Activated CD4-positive, alpha-beta T cell treated with anti-CD3 and anti-CD28 coated beads for 36 hours (primary cell): ENCODE data around the gene HOXD9. TPM values are rescaled to one million over a fixed set of nuclear protein-coding genes. Genes with fewer than 3 reads are reported as not detected.

Source experiments
- ATAC-seq: fragments of 200-7000 bp; cut with Tn5 transposase; one replicate; pipeline ENCODE4 v1.10.0; 2021; ENCODE audit warnings: mild to moderate bottlenecking, moderate library complexity
- CTCF ChIA-PET: fragments of 350-600 bp; sonication (Branson Sonifier 250); formaldehyde crosslinking; loops from one replicate; lab custom pipeline; 2021; ENCODE audit warnings: antibody characterized with exemption; lab: Charles Lee
- POLR2A ChIA-PET: fragments of 350-600 bp; sonication (Branson Sonifier 250); formaldehyde crosslinking; loops from one replicate; lab custom pipeline; 2021; ENCODE audit warnings: antibody characterized with exemption, inconsistent platforms; lab: Charles Lee
- DNase-seq: peaks from one replicate; pipeline ENCODE4 v3.0.0-alpha.2; 2020
- H3K27ac Mint-ChIP-seq: one replicate; pipeline ENCODE4 v1.8.0; 2021; ENCODE audit warnings: mixed read lengths
- H3K27me3 Mint-ChIP-seq: one replicate; pipeline ENCODE4 v1.8.0; 2021; ENCODE audit warnings: mixed read lengths
- H3K36me3 Mint-ChIP-seq: one replicate; pipeline ENCODE4 v1.8.0; 2021; ENCODE audit warnings: low read depth, mixed read lengths
- H3K4me1 Mint-ChIP-seq: one replicate; pipeline ENCODE4 v1.8.0; 2021; ENCODE audit warnings: mixed read lengths
- H3K4me3 Mint-ChIP-seq: one replicate; pipeline ENCODE4 v1.8.0; 2021; ENCODE audit warnings: mild to moderate bottlenecking, moderate library complexity, mixed read lengths
- H3K9me3 Mint-ChIP-seq: one replicate; pipeline ENCODE4 v1.8.0; 2021; ENCODE audit warnings: low read depth, mixed read lengths
- intact Hi-C, 2 experiments: fragments of 100-400 bp; cut with DNase I in 1 of 2; cut with micrococcal nuclease in 1 of 2; formaldehyde crosslinking; loops; one replicate each; pipeline versions ENCODE4 v1.14.2 to v1.15.1; 2022 to 2024; cut with DNase I, micrococcal nuclease
- total RNA-seq, 2 experiments: library from RNA; stranded (reverse); gene quantifications; one replicate each; pipeline ENCODE4 v1.2.3, GENCODE V29; 2021

HOXD9 gene
- total RNA-seq, 2 experiments from 2014 or later, result not detected

GRCh38 chr2:176099728-176100546, 22.6 kb upstream of the HOXD9 start, which contains the start of gene HOXD12:
Gene HOXD12 (plus strand): TSS chr2:176099795. CDS start chr2:176099802, 7 bp downstream.
- Mint-ChIP-seq H3K27me3 (peaks cover 82% of the 10 kb centered on the region), H3K36me3 (no peaks in the 10 kb centered on the region), H3K27ac (no peak within 1 kb of the TSS), H3K9me3 (no peaks in the 10 kb centered on the region), H3K4me1 (peaks cover 25% of the 10 kb centered on the region), H3K4me3 (no peak within 1 kb of the TSS)
- POLR2A ChIA-PET, result no interaction called here
- DNase-seq (no peak), ATAC-seq (no peak)
- CTCF ChIA-PET, result interaction anchor here (4.7 kb wide), 1 partner anchor 411 kb away, joined by 86 read pairs; no protein-coding TSS in a partner anchor
- intact Hi-C loops, result loop anchor here (1.0 to 10.0 kb wide), 5 partner anchors 18 to 1398 kb away; partner anchors contain the start of gene LNPK (in 1 of the 2)

GRCh38 chr2:176100547-176101140, 21.9 kb upstream of the HOXD9 start:
- H3K4me1 Mint-ChIP-seq, result peaks cover 27% of the 10 kb centered on the region
- peaks cover 82% of the 10 kb centered on the region for H3K27me3 Mint-ChIP-seq
- H3K4me3 Mint-ChIP-seq, result no peak overlapping the region
- intact Hi-C loops, result no loop called here
- no peak overlapping the region for H3K27ac Mint-ChIP-seq
- ChIA-PET POLR2A (no interaction called here), CTCF (interaction anchor here (1.3 kb wide), 1 partner anchor 20 kb away, joined by 3 read pairs; no protein-coding TSS in a partner anchor)
- H3K36me3 Mint-ChIP-seq, result no peaks in the 10 kb centered on the region
- DNase-seq (no peak), ATAC-seq (no peak)
- H3K9me3 Mint-ChIP-seq, result no peaks in the 10 kb centered on the region

GRCh38 chr2:176101216-176101830, 21.2 kb upstream of the HOXD9 start:
- Mint-ChIP-seq H3K4me3 (no peak overlapping the region), H3K27me3 (peaks cover 84% of the 10 kb centered on the region), H3K27ac (no peak overlapping the region), H3K36me3 (no peaks in the 10 kb centered on the region), H3K9me3 (no peaks in the 10 kb centered on the region), H3K4me1 (peaks cover 32% of the 10 kb centered on the region)
- ATAC-seq, result no peak
- ChIA-PET POLR2A (no interaction called here), CTCF (interaction anchor here (0.6 to 1.5 kb wide), 5 partner anchors 10 to 83 kb away, joined by 3 to 5 read pairs (median 3); no protein-coding TSS in a partner anchor)
- DNase-seq, result no peak
- intact Hi-C loops, result no loop called here

GRCh38 chr2:176101842-176102241, 20.7 kb upstream of the HOXD9 start:
- intact Hi-C loops, result no loop called here
- H3K4me3 Mint-ChIP-seq, result no peak overlapping the region
- CTCF ChIA-PET, result interaction anchor here (0.8 to 1.5 kb wide), 7 partner anchors 9 to 734 kb away, joined by 3 to 5 read pairs (median 3); no protein-coding TSS in a partner anchor
- H3K27me3 Mint-ChIP-seq, result peaks cover 81% of the 10 kb centered on the region
- POLR2A ChIA-PET, result no interaction called here
- no peak for DNase-seq
- ATAC-seq, result no peak
- H3K36me3 Mint-ChIP-seq, result no peaks in the 10 kb centered on the region
- H3K27ac Mint-ChIP-seq, result no peak overlapping the region
- no peaks in the 10 kb centered on the region for H3K9me3 Mint-ChIP-seq
- H3K4me1 Mint-ChIP-seq, result peaks cover 28% of the 10 kb centered on the region

- ChIA-PET CTCF (interaction anchor here (0.6 to 1.5 kb wide), 9 partner anchors 8 to 1404 kb away, joined by 3 to 6 read pairs (median 3); no protein-coding TSS in a partner anchor), POLR2A (no interaction called here)
- ATAC-seq, result no peak
- intact Hi-C loops, result no loop called here
- DNase-seq, result no peak
- H3K27me3 Mint-ChIP-seq, result peaks cover 80% of the 10 kb centered on the region
- peaks cover 26% of the 10 kb centered on the region for H3K4me1 Mint-ChIP-seq
- no peaks in the 10 kb centered on the region for H3K36me3 Mint-ChIP-seq
- no peak overlapping the region for H3K4me3 Mint-ChIP-seq
- no peak overlapping the region for H3K27ac Mint-ChIP-seq
- no peaks in the 10 kb centered on the region for H3K9me3 Mint-ChIP-seq
Observed at GRCh38 chr2:176102309-176102866, 20.1 kb upstream of the HOXD9 start.

- H3K27ac Mint-ChIP-seq, result no peak overlapping the region
- H3K4me1 Mint-ChIP-seq, result peaks cover 18% of the 10 kb centered on the region
- no peaks in the 10 kb centered on the region for H3K9me3 Mint-ChIP-seq
- ATAC-seq (no peak), DNase-seq (no peak)
- no peaks in the 10 kb centered on the region for H3K36me3 Mint-ChIP-seq
- peaks cover 74% of the 10 kb centered on the region for H3K27me3 Mint-ChIP-seq
- H3K4me3 Mint-ChIP-seq, result no peak overlapping the region
- intact Hi-C loops, result no loop called here
- CTCF ChIA-PET, result interaction anchor here (0.6 to 1.5 kb wide), 6 partner anchors 12 to 1404 kb away, joined by 3 to 6 read pairs (median 3); no protein-coding TSS in a partner anchor
- POLR2A ChIA-PET, result no interaction called here
Observed at GRCh38 chr2:176103194-176103593, 19.3 kb upstream of the HOXD9 start.

- H3K4me1 Mint-ChIP-seq, result peaks cover 20% of the 10 kb centered on the region
- CTCF ChIA-PET, result interaction anchor here (0.7 kb wide), 2 partner anchors 10 to 150 kb away, joined by 3 read pairs; no protein-coding TSS in a partner anchor
- ATAC-seq, result no peak
- no peaks in the 10 kb centered on the region for H3K9me3 Mint-ChIP-seq
- intact Hi-C loops, result no loop called here
- no peak overlapping the region for H3K4me3 Mint-ChIP-seq
- DNase-seq, result no peak
- peaks cover 75% of the 10 kb centered on the region for H3K27me3 Mint-ChIP-seq
- H3K36me3 Mint-ChIP-seq, result no peaks in the 10 kb centered on the region
- H3K27ac Mint-ChIP-seq, result no peak overlapping the region
- POLR2A ChIA-PET, result no interaction called here
Observed at GRCh38 chr2:176103742-176104315, 18.7 kb upstream of the HOXD9 start.

GRCh38 chr2:176104316-176105077, 18.0 kb upstream of the HOXD9 start:
- Mint-ChIP-seq H3K36me3 (no peaks in the 10 kb centered on the region), H3K27me3 (peaks cover 75% of the 10 kb centered on the region), H3K9me3 (no peaks in the 10 kb centered on the region), H3K27ac (no peak overlapping the region), H3K4me1 (peaks cover 23% of the 10 kb centered on the region), H3K4me3 (no peak overlapping the region)
- CTCF ChIA-PET, result interaction anchor here (0.7 to 1.0 kb wide), 4 partner anchors 9 to 415 kb away, joined by 3 read pairs; no protein-coding TSS in a partner anchor
- POLR2A ChIA-PET, result no interaction called here
- ATAC-seq (no peak), DNase-seq (no peak)
- intact Hi-C loops, result no loop called here

GRCh38 chr2:176105078-176105729, 17.3 kb upstream of the HOXD9 start:
- intact Hi-C loops, result no loop called here

More at GRCh38 chr2:176105078-176105729, 17.3 kb upstream of the HOXD9 start:
- CTCF ChIA-PET, result interaction anchor here (0.8 to 1.0 kb wide), 2 partner anchors 38 to 415 kb away, joined by 3 read pairs; no protein-coding TSS in a partner anchor
- Mint-ChIP-seq H3K27ac (no peak overlapping the region), H3K36me3 (no peaks in the 10 kb centered on the region), H3K4me1 (peaks cover 23% of the 10 kb centered on the region), H3K27me3 (peaks cover 80% of the 10 kb centered on the region), H3K9me3 (no peaks in the 10 kb centered on the region), H3K4me3 (no peak overlapping the region)
- no peak for DNase-seq
- POLR2A ChIA-PET, result no interaction called here
- no peak for ATAC-seq
